Stimulated activated CD4-positive, alpha-beta T cell treated with anti-CD3 and anti-CD28 coated beads, Interleukin-1b, Interleukin-23, amount 100 ng/mL, for 4 hours (primary cell): ENCODE measurements around the gene EIF4G1.
A peak's percentile ranks its signal among the peaks of the same experiment; 100 is the strongest.
"Not testable (repeated sequence)": the region's sequence is repeated elsewhere in the genome, so short reads cannot be mapped to it uniquely, and the experiment has no call there.

Experiments
- DNase-seq, 2 donors: peaks; one replicate each; pipeline ENCODE4 v3.0.0-alpha.2; 2020; ENCODE audit warnings: low read depth in 2 of 2

The EIF4G1 gene

DNA sequence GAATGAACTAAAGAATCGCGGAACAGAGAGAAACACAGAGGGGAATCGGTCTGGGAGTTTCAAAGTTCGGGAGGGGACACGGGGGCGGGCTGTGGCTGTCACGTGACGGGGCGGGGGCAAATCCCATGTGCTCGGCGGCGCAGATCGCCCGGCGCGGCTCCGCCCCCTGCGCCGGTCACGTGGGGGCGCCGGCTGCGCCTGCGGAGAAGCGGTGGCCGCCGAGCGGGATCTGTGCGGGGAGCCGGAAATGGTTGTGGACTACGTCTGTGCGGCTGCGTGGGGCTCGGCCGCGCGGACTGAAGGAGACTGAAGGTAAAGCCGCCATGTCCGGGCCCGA is at the start of gene EIF4G1:
Gene EIF4G1, plus strand, starts transcription at position 244 of the 337 bp plus-strand sequence. CDS start 1,191 bp downstream, outside the sequence.
- DNase-seq = peak; percentile 88 to 91

GRCh38 chr3:184267249-184267648 is 47.2 kb upstream of the EIF4G1 start:
- DNase-seq = not testable (repeated sequence)

- no peak for DNase-seq
Measured at GRCh38 chr3:184272269-184272668, 42.1 kb upstream of the EIF4G1 start.

GRCh38 chr3:184275381-184275701 is 39.1 kb upstream of the EIF4G1 start:
- DNase-seq = no peak

DNA sequence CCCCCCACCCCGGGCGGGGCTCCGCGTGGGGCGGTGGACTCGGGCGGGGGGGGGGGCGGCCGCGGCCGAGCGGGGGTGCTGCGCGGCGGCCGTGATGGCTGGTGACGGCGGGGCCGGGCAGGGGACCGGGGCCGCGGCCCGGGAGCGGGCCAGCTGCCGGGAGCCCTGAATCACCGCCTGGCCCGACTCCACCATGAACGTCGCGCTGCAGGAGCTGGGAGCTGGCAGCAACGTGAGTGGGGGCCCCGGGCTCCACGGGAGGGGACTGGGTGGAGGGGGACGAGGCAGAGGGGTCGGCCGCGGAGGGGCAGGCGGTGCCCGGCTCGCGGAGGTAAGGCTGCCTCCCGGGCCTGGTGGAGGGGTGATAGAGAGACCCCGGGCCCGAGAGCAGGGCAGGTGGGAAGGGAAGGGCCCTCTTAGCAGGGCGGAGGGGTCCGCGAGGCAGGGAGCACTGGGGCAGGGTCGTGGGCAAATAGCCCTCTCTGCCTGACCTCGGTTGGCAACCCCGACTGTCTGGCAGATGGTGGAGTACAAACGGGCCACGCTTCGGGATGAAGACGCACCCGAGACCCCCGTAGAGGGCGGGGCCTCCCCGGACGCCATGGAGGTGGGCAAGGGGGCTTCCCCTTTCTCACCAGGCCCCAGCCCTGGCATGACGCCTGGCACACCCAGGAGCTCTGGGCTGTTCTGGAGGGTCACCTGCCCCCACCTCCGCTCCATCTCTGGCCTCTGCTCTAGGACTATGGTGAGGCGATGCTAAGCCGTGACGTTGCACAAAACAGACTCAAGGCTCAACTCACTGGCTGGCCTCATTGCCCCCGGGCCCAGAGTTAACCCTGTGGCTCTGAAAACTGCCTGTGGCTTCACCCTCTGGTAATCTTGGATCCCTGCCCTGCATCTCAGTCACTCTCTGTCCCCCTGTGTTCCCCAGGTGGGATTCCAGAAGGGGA is 38.2 kb upstream of the EIF4G1 start, which contains the start of gene ECE2:
Gene ECE2, plus strand, starts transcription at position 62 of the 950 bp plus-strand sequence. Its CDS starts 132 bp downstream, at position 194.
- DNase-seq = no peak

DNA sequence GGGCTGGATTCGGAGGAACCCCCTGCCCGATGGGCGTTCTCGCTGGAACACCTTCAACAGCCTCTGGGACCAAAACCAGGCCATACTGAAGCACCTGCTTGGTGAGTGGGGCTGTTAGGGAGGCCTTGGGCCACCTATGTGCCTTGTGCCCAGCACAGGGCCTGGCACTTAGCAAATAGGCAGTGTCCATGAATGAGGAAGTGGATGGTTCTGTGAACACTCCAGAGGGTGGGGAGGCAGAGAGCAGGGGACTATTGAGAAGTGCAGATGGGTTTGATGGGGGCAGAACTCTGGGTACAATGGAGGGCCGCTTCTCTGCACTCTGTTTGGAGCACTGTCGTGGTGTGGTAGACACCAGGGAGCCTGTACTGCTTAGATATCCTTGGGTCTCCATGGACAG is 37.0 kb upstream of the EIF4G1 start:
- DNase-seq = no peak

DNA sequence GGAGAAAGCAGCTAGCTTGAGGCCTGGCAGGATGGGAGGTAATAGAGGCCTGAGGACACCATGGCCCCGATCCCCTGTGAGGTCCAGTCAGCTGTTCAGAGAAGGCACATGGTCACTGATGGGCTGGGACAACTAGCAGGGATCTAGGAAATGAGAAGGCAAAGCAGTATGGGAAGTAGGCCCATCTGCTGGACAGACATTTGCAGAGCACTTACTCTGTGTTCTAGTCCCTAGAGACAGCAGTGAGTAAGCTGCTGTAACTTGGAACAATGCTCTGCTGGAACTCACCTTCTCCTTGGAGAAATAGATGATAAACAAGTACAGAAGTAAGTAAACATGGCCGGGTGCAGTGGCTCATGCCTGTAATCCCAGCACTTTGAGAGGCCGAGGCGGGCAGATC is 31.5 kb upstream of the EIF4G1 start:
- DNase-seq = no peak

- no peak for DNase-seq
Measured at GRCh38 chr3:184283681-184284080, 30.7 kb upstream of the EIF4G1 start.

- peak in 1 of 2 donors; percentile 14 for DNase-seq
Measured at GRCh38 chr3:184284696-184285095, 29.7 kb upstream of the EIF4G1 start.

- DNase-seq = peak; percentile 54 to 61
Measured at GRCh38 chr3:184289426-184289938, 24.9 kb upstream of the EIF4G1 start.

DNA sequence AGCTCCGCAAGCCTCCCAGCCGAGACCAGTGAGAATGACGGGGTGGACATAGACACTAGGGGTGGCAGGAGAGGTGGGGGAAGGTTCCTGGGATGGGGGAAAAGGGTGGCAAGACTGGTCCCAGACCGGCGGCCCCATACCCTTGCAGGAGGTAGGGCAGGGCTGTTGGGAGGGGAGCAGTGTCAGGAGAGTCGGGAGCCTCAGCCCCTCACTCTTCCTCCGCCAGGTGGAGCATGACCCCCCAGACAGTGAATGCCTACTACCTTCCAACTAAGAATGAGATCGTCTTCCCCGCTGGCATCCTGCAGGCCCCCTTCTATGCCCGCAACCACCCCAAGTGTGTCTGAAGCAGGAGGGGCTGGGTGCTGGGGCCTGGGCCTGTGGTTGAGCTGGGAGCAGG is 24.1 kb upstream of the EIF4G1 start:
- no peak for DNase-seq

GRCh38 chr3:184291044-184291737 is 23.2 kb upstream of the EIF4G1 start:
- DNase-seq = no peak

DNA sequence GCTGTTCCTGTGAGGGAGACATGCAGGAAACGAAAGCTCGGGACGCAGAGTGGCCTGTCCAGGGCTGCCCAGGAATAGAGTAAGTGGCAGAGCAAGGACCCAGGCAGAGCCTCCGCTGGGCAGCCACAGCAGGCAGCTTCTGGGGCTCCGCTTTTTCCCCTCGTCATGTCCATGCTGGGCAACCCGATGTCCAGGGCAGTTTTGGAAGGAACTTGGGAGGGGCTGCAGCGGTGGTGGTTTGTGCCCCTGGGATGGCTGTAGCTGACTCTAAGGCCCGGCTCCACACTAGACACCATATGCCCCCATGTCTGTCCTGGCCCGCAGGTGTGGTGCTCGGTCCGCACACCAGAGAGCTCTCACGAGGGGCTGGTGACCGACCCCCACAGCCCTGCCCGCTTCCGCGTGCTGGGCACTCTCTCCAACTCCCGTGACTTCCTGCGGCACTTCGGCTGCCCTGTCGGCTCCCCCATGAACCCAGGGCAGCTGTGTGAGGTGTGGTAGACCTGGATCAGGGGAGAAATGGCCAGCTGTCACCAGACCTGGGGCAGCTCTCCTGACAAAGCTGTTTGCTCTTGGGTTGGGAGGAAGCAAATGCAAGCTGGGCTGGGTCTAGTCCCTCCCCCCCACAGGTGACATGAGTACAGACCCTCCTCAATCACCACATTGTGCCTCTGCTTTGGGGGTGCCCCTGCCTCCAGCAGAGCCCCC is 22.5 kb upstream of the EIF4G1 start:
- DNase-seq = no peak

DNA sequence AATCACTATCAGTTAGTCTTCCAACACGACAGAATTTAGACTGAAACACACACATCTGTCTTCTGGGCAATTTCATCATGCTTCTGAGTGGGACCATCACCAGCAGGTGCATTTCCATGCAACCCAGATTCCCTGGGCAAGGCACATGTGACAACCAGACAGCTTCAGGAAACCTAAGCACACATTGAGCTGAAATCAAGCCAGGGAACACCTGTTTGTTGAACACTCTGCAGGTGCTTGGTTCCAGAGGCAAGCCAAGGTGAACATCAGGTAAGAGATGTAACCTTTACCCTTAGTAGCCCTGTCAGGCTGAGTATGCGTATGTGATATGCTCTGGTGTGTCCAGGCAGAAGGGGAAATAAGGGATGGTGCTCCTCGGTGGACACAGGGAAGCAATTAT is 18.6 kb upstream of the EIF4G1 start:
- DNase-seq = no peak

DNA sequence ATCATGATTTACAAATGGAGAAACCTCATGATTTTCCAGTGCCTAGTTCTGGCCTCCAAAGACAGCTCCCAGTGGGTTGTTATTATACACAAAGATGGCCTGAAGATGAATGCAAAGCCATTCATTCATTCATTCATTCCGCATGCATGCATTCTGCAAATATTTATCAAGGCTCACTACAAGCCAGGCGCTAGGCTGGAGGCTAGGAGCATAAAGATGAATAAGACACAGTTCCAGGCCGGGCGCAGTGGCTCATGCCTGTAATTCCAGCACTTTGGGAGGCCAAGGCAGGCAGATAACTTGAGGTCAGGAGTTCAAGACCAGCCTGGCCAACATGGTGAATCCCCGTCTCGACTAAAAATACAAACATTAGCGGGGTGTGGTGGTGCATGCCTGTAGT is 17.8 kb upstream of the EIF4G1 start:
- DNase-seq = no peak

DNA sequence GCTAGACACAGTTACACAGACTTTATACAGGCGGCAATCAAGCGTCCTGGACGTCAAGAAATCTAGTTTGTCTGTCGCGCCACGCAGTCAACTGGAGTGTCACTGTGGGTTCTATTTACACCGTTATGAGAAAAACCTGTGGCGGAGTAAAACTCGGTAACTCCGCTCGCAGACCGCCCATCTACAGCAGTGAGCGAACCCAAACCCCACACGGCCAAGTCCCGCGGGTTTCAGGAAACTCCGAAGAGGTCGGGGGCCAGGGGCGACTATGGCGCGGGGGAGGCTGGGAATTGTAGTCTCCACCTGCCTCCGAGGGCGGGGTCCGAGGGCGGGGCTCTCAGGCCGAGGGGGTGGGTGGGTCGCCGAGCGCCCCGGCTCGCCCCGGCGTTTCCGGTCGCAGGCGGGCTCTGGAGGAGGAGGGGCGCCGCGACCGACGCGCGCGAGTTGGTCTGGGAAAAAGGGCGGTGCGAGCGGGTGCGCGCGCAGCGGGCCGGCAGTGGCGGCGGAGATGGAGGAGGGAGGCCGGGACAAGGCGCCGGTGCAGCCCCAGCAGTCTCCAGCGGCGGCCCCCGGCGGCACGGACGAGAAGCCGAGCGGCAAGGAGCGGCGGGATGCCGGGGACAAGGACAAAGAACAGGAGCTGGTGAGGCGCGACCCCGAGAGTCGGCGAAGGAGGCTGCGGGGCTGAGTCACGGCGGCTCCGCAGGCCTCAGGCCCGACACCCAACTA is 15.5 kb upstream of the EIF4G1 start, which contains the start of gene PSMD2:
Gene PSMD2, plus strand, starts transcription at position 483 of the 729 bp plus-strand sequence. Its CDS starts 26 bp downstream, at position 509.
- DNase-seq = peak; percentile 98

GRCh38 chr3:184299488-184300377 is 14.7 kb upstream of the EIF4G1 start:
- DNase-seq = no peak

DNA sequence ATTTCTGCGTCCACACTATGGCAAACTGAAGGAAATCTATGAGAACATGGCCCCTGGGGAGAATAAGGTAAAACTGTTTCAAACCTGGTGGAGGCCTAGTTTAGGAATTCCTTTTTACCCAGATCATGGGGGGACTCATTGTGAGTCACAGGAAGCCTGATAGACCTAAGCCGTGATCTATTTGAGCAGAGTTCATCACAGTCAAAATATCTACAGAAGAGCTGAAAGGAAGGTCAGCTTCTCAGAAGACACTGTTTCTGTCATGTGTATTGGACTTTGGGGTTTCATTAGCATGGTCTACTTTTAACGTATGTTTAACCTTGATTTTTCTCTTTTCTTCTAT is 14.1 kb upstream of the EIF4G1 start:
- no peak for DNase-seq

- no peak for DNase-seq
Measured at GRCh38 chr3:184305577-184305976, 8.8 kb upstream of the EIF4G1 start.

GRCh38 chr3:184306341-184306972 is 7.9 kb upstream of the EIF4G1 start:
- DNase-seq = no peak
